IPS DF 6.9 (cell line): ENCODE measurements around the gene ZNF304.
A peak's percentile ranks its signal among the peaks of the same experiment; 100 is the strongest.
"Not testable (repeated sequence)": the region's sequence is repeated elsewhere in the genome, so short reads cannot be mapped to it uniquely, and the experiment has no call there.

Experiments used
- DNase-seq: peaks from one replicate; pipeline ENCODE4 v3.0.0-alpha.2; 2013; ENCODE audit warnings: low read depth, low spot score
- H3K27ac ChIP-seq: one replicate; pipeline ENCODE4 v1.5.1; 2013; ENCODE audit warnings: low read length, control low read depth
- H3K27me3 ChIP-seq: 2 replicates; pipeline ENCODE4 v1.6.1; 2013; ENCODE audit warnings: mild to moderate bottlenecking, low read length; ENCODE audit not compliant: control insufficient read depth, insufficient read depth
- H3K36me3 ChIP-seq: 2 replicates; pipeline ENCODE4 v1.6.1; 2013; ENCODE audit warnings: low read length; ENCODE audit not compliant: control insufficient read depth, insufficient read depth
- H3K4me1 ChIP-seq: 2 replicates; pipeline ENCODE4 v1.6.1; 2013; ENCODE audit warnings: low read length; ENCODE audit not compliant: control insufficient read depth, insufficient read depth
- H3K4me3 ChIP-seq: 2 replicates; pipeline ENCODE4 v1.5.1; 2013; ENCODE audit warnings: mild to moderate bottlenecking, low read length
- H3K9me3 ChIP-seq: 2 replicates; pipeline ENCODE4 v1.6.1; 2013; ENCODE audit warnings: low read length, inconsistent platforms; ENCODE audit not compliant: control insufficient read depth, insufficient read depth
- WGBS: extraction: QIAGEN DNeasy Blood & Tissue Kit; methylation state at CpG from one replicate; pipeline ENCODE4 v1.1.7; 2013; ENCODE audit warnings: mixed read lengths, missing lambda C conversion rate; ENCODE audit not compliant: insufficient read length, insufficient coverage; 5-methylcytosine and 5-hydroxymethylcytosine counted together

The ZNF304 gene

DNA sequence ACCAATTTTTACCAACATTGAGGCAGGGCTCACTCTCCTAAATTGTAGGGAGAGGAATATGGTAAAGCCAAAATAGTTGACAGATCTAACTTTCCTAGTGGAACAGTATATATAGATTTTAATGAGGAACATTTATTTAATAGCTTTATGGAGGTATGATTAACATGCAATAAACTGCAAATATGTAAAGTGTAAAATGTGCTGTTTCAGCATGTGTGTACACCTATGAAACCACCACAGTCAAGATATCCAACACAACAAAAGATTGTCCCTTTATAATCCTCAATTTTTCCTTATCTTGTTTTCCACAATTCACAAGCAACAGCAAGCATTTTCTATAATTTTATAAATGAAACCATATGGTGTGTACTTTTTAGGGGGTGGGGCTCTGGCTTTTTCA, 8.2 kb downstream of the ZNF304 start:
- Histone ChIP-seq H3K27me3 (no peaks in the 10 kb centered on the region), H3K9me3 (no peaks in the 10 kb centered on the region), H3K4me3 (no peak overlapping the region), H3K4me1 (no peaks in the 10 kb centered on the region), H3K27ac (no peak overlapping the region), H3K36me3 (peaks cover 23% of the 10 kb centered on the region; the same call in 1 of the 2 replicates)
- DNase-seq: no peak

DNA sequence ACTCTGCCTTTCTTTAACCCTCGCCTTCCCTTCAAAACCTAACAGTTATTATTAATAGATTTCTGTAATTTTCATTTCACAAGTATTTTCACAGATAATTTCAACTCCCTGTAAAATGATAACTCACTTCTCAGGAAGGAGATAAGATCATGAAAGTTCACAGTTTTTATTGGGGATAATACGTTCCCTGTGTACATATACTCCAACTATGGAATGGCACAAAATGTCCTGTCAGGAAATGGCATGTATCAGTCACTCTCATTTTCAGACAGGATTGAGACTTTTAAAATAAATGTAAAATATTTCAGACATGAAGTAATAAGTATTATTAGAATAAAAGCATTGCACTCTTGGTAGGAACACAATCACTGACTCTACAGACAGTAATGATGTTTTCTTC, 11.3 kb downstream of the ZNF304 start:
- Histone ChIP-seq H3K9me3 (no peaks in the 10 kb centered on the region), H3K27ac (no peak overlapping the region), H3K27me3 (no peaks in the 10 kb centered on the region), H3K4me3 (no peak overlapping the region; the same call in 1 of the 2 replicates), H3K4me1 (no peaks in the 10 kb centered on the region), H3K36me3 (no peaks in the 10 kb centered on the region; the same call in 1 of the 2 replicates)
- no peak for DNase-seq
- WGBS: no CpG with 5 or more reads among the region's 2 CpGs

DNA sequence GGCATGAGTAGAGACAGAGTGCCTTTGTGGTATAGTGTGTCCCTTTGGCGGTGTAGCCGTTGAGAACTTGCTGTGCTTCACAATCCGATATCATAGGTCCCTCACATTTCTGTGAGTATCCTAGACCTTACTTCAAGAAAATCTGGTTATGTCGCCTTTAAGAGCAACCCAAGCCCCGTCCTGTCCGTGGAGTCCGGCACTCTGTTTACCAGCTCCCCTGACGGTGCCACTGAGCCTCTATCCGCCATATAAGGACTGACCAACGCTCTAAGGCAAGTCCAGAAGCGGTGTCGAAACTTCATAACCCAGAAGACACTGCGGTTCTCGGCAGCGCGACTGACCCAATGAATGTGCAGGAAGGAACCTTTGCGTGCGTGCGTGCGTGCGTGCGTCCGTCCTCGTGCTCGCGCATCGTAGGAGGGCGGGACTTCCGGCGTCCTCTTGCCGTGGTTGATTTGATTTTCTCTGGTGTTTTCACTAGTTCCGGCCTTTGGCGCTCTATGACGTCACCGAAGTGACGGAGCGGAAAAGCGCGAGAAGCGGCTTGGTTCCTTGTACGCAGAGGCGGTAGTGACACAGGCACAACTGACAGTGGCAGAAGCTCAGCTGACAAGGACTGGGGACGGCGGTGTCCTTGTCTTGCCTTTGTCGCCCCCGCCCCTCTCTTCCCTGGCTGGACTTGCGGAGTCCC, 12.1 kb downstream of the ZNF304 start, which contains the start of the genes TRAPPC2B and ZNF547:
TRAPPC2B (plus strand) TSS at position 555 of the 691 bp plus-strand sequence. CDS start 1,283 bp downstream, outside the sequence.
ZNF547 (plus strand) TSS at position 555 of the 691 bp plus-strand sequence. CDS start 5,005 bp downstream, outside the sequence.
- Histone ChIP-seq H3K4me1 (no peaks in the 10 kb centered on the region), H3K36me3 (no peaks in the 10 kb centered on the region; the same call in 1 of the 2 replicates), H3K27ac (no peak within 1 kb of the TSS), H3K9me3 (no peaks in the 10 kb centered on the region), H3K27me3 (no peaks in the 10 kb centered on the region), H3K4me3 (peak within 1 kb of the TSS; percentile 66; the same call in 1 of the 2 replicates)
- peak; percentile 98 for DNase-seq
- no CpG with 5 or more reads among the region's 47 CpGs for WGBS

DNA sequence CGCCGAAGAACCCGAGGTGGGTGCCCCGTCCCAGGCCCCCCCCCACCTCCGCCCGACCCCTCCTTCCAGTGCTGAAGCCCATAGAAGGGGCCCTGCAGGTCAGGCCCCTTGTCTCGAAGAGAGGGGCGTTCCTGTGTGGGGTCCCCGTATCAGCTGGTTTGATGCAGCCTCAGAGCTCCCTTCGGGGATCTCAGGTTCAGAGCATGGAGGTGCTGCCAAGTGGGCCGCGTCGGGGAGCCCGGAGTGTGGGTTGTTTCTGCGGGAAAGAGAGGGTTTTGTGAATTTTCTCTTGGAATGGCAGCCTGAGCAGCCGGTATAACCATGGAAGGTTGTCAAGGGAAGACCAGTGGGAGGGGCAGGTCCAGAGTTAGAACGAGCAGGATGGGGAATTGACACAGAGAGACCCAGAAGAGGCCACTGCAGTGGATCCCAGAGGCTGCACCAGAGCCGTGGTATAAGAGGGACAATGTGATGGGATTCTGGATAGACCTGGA, 12.7 kb downstream of the ZNF304 start:
- Histone ChIP-seq H3K4me1 (no peaks in the 10 kb centered on the region), H3K9me3 (no peaks in the 10 kb centered on the region), H3K36me3 (no peaks in the 10 kb centered on the region; the same call in 1 of the 2 replicates), H3K27me3 (no peaks in the 10 kb centered on the region), H3K4me3 (peak overlapping the region; percentile 52; the same call in 1 of the 2 replicates), H3K27ac (no peak overlapping the region)
- no peak for DNase-seq
- WGBS: no CpG with 5 or more reads among the region's 18 CpGs

DNA sequence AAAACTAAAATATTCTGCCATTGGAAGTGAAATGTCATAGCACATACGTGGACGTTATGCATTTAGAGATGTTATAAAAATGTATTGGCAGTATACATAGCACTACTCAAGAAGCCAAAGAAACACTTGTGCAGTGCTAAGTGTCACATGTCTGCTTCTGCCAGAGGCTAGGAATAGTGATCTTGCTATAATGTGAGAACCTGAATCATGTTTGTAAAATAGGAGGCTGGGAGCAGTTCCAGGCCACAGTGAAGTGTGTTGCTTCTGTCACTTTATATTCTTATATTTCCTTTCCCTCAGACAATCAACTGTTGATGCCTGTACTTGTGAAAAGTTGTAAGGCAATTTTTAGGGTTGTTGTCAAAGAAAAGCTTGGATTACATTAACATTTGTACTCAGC, 15.7 kb downstream of the ZNF304 start:
- no peak for DNase-seq
- no CpG with 5 or more reads among the region's 2 CpGs for WGBS

DNA sequence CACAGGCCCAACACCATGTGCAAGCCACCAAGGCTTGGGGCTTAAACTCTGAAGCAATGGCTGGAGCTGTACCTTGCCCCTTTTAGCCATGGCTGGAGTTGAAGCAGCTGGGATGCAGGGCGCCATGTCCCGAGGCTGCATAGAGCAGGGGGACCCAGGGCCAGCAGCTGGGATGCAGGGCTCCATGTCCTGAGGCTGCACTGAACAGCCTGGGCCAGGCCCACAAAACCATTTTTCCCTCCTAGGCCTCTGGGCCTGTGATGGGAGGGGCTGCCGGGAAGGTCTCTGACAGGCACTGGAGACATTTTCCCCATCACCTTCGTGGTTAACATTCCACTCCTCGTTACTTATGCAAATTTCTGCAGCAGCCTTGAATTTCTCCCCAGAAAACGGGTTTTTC, 23.1 kb downstream of the ZNF304 start:
- Histone ChIP-seq H3K4me1 (no peaks in the 10 kb centered on the region), H3K36me3 (peaks cover 7% of the 10 kb centered on the region), H3K27me3 (no peaks in the 10 kb centered on the region), H3K9me3 (peaks cover 5% of the 10 kb centered on the region), H3K27ac (no peak overlapping the region), H3K4me3 (no peak overlapping the region)
- DNase-seq: no peak
- WGBS: no CpG with 5 or more reads among the region's 6 CpGs

More for the DNA sequence above, 15.7 kb downstream of the ZNF304 start:
- no peak overlapping the region for H3K27ac ChIP-seq
- no peaks in the 10 kb centered on the region for H3K27me3 ChIP-seq
- no peak overlapping the region for H3K4me3 ChIP-seq
- no peaks in the 10 kb centered on the region for H3K36me3 ChIP-seq
- no peaks in the 10 kb centered on the region for H3K9me3 ChIP-seq
- H3K4me1 ChIP-seq: no peaks in the 10 kb centered on the region

DNA sequence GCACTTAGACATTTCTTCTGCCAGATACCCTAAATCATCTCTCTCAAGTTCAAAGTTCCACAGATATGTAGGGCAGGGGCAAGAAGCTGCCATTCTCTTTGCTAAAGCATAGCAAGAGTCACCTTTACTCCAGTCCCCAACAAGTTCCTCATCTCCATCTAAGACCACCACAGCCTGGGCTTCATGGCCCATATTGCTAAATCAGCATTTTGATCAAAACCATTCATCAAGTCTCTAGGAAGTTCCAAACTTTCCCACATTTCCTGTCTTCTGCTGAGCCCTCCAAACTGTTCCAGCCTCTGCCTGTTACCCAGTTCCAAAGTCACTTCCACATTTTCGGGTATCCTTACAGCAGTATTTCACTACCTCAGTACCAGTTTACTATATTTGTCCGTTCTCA, 23.6 kb downstream of the ZNF304 start:
- H3K4me1 ChIP-seq, H3K4me3 ChIP-seq, H3K9me3 ChIP-seq, H3K27ac ChIP-seq, H3K36me3 ChIP-seq, DNase-seq, H3K27me3 ChIP-seq: not testable (repeated sequence)
- WGBS: no CpG with 5 or more reads among the region's 2 CpGs

DNA sequence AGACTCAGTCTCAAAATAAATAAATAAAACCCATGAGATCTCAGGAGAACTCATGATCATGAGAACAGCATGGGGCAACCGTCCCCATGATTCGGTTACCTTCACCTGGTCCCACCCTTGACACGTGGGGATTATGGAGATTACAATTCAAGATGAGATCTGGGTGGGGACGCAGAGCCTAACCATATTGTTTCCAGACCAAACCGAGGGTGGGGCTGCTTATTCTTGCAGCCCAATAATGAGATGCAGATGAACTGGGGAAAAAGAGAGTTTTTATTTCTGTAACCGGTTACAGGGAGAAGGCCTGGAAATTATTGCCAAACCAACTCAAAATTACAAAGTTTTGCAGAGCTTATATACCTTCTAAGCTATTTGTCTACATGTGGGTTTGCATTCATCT, 25.1 kb downstream of the ZNF304 start:
- Histone ChIP-seq H3K27me3 (no peaks in the 10 kb centered on the region), H3K4me1 (no peaks in the 10 kb centered on the region), H3K36me3 (peaks cover 7% of the 10 kb centered on the region), H3K27ac (no peak overlapping the region), H3K4me3 (no peak overlapping the region), H3K9me3 (peaks cover 5% of the 10 kb centered on the region)
- no CpG with 5 or more reads among the region's 6 CpGs for WGBS
- DNase-seq: no peak

DNA sequence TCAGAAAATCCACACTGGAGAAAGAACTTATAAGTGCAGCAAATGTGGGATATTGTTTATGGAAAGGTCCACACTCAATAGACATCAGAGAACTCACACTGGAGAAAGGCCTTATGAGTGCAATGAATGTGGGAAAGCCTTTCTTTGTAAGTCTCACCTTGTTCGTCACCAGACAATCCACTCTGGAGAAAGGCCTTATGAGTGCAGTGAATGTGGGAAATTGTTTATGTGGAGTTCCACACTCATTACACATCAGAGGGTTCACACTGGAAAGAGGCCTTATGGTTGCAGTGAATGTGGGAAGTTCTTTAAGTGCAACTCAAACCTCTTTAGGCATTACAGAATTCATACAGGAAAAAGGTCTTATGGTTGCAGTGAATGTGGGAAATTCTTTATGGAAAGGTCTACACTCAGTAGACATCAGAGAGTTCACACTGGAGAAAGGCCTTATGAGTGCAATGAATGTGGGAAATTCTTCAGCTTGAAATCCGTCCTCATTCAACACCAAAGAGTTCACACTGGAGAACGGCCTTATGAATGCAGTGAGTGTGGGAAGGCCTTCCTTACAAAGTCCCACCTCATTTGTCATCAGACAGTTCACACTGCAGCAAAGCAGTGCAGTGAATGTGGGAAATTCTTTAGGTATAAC, 26.6 kb downstream of the ZNF304 start:
- Histone ChIP-seq H3K27me3 (no peaks in the 10 kb centered on the region), H3K27ac (no peak overlapping the region), H3K4me1 (no peaks in the 10 kb centered on the region), H3K9me3 (peaks cover 5% of the 10 kb centered on the region), H3K4me3 (no peak overlapping the region), H3K36me3 (peaks cover 6% of the 10 kb centered on the region)
- DNase-seq: no peak
- WGBS: no CpG with 5 or more reads among the region's 3 CpGs

DNA sequence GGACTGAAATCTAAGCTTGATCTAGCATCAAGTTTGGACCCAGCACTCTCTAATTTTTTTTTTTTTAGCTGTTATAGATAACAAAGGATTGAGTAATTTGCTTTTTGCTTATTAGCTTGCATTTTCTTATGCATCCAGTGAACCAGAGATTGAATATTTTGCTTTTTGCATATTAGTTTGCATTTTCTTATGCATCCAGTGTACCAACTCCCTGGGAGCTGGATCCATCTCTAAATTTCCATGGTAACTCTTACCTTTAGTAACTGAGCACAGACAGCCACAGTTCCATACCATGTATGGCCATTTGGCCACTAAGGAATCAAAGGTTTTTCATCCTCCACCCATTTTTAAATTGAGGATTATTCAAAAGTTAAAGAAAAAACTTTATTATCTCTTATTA, 29.9 kb downstream of the ZNF304 start:
- Histone ChIP-seq H3K36me3 (no peaks in the 10 kb centered on the region), H3K27me3 (no peaks in the 10 kb centered on the region), H3K4me3 (no peak overlapping the region), H3K4me1 (no peaks in the 10 kb centered on the region), H3K27ac (no peak overlapping the region), H3K9me3 (0 out of 2 replicates have a peak, but pooled peaks cover 2% of the 10 kb centered on the region)
- DNase-seq: no peak
